HEK293 (cell line): ENCODE data around the gene PPID.

Experiments used
- CTCF ChIA-PET: fragments of 350-600 bp; formaldehyde crosslinking; extraction: SDS; loops from one replicate; lab custom pipeline; 2021; ENCODE audit warnings: antibody characterized with exemption; lab: Yijun Ruan, JAX
- POLR2A ChIA-PET: fragments of 300-600 bp; formaldehyde crosslinking; extraction: SDS; loops from one replicate; lab custom pipeline; 2020; ENCODE audit warnings: antibody characterized with exemption, inconsistent platforms; lab: Yijun Ruan, JAX
- H3K27ac ChIP-seq: fragments of 200-500 bp; sonication (Bioruptor generic); 2 replicates; pipeline ENCODE4 v1.5.1; 2014; ENCODE audit warnings: low read depth, low read length, control low read depth, inconsistent platforms; ENCODE audit errors: extremely low read depth
- H3K36me3 ChIP-seq, 2 experiments: fragments of 200-500 bp in 1 of 2; sonication (Bioruptor generic) in 1 of 2; 1 replicate in 1 of 2; 2 replicates in 1 of 2; pipeline ENCODE4 v1.5.1; 2014 to 2017; ENCODE audit warnings: inconsistent platforms in 2 of 2, low read length in 2 of 2; ENCODE audit not compliant: control insufficient read depth in 2 of 2, insufficient read depth in 1 of 2
- H3K4me1 ChIP-seq: fragments of 200-500 bp; sonication (Bioruptor generic); 2 replicates; pipeline ENCODE4 v1.5.1; 2014; ENCODE audit warnings: mild to moderate bottlenecking, low read length, inconsistent platforms; ENCODE audit not compliant: control insufficient read depth, insufficient read depth
- H3K4me3 ChIP-seq: 2 replicates; pipeline ENCODE4 v1.5.1; 2011; ENCODE audit warnings: low read depth, mild to moderate bottlenecking, control low read depth, low read length, moderate library complexity
- H3K9me3 ChIP-seq: fragments of 200-500 bp; sonication (Bioruptor generic); 2 replicates; pipeline ENCODE4 v1.5.1; 2014; ENCODE audit warnings: low read depth, low read length, inconsistent platforms; ENCODE audit not compliant: control insufficient read depth, insufficient read depth
- KLF17 ChIP-seq: fragments of 450-650 bp; formaldehyde crosslinking; IDR thresholded peaks from 2 replicates; pipeline ENCODE4 v1.5.1; 2016; ENCODE audit warnings: missing biosample characterization, missing genetic modification characterization
- KLF7 ChIP-seq: fragments of 450-650 bp; formaldehyde crosslinking; IDR thresholded peaks from 2 replicates; pipeline ENCODE4 v1.5.1; 2016; ENCODE audit warnings: missing biosample characterization, missing genetic modification characterization, borderline replicate concordance
- YY1 ChIP-seq: fragments of 450-650 bp; formaldehyde crosslinking; IDR thresholded peaks from 2 replicates; pipeline ENCODE4 v1.5.1; 2018; ENCODE audit warnings: missing biosample characterization, missing genetic modification characterization
- ZBTB1 ChIP-seq: fragments of 450-650 bp; formaldehyde crosslinking; IDR thresholded peaks from 2 replicates; pipeline ENCODE4 v1.5.1; 2016; ENCODE audit warnings: missing biosample characterization, missing genetic modification characterization
- ZFHX2 ChIP-seq: fragments of 450-650 bp; formaldehyde crosslinking; conservative IDR thresholded peaks from 2 replicates; pipeline ENCODE4 v1.5.1; 2016; ENCODE audit warnings: missing biosample characterization, missing genetic modification characterization
- ZNF184 ChIP-seq: fragments of 450-650 bp; IDR thresholded peaks from 2 replicates; pipeline ENCODE4 v1.5.1; 2018; ENCODE audit warnings: missing biosample characterization, mild to moderate bottlenecking, missing genetic modification characterization
- ZNF2 ChIP-seq: fragments of 450-650 bp; formaldehyde crosslinking; IDR thresholded peaks from 2 replicates; pipeline ENCODE4 v1.5.1; 2016; ENCODE audit warnings: missing biosample characterization, missing genetic modification characterization
- ZNF23 ChIP-seq: fragments of 450-650 bp; formaldehyde crosslinking; IDR thresholded peaks from 2 replicates; pipeline ENCODE4 v1.5.1; 2016; ENCODE audit warnings: missing biosample characterization, missing genetic modification characterization, borderline replicate concordance
- ZNF24 ChIP-seq: fragments of 450-650 bp; formaldehyde crosslinking; IDR thresholded peaks from 2 replicates; pipeline ENCODE4 v1.5.1; 2016; ENCODE audit warnings: missing biosample characterization, missing genetic modification characterization
- ZNF280D ChIP-seq: fragments of 450-650 bp; formaldehyde crosslinking; IDR thresholded peaks from 2 replicates; pipeline ENCODE4 v1.5.1; 2016; ENCODE audit warnings: missing biosample characterization, missing genetic modification characterization
- ZNF391 ChIP-seq: fragments of 450-650 bp; formaldehyde crosslinking; IDR thresholded peaks from 2 replicates; pipeline ENCODE4 v1.5.1; 2016; ENCODE audit warnings: low read depth, missing biosample characterization, missing genetic modification characterization, borderline replicate concordance
- ZNF423 ChIP-seq: fragments of 450-650 bp; formaldehyde crosslinking; IDR thresholded peaks from 2 replicates; pipeline ENCODE4 v1.5.1; 2016; ENCODE audit warnings: missing biosample characterization, missing genetic modification characterization
- ZNF549 ChIP-seq: fragments of 450-650 bp; IDR thresholded peaks from 2 replicates; pipeline ENCODE4 v1.5.1; 2018; ENCODE audit warnings: missing biosample characterization, missing genetic modification characterization, mild to moderate bottlenecking, inconsistent platforms, moderate library complexity
- ZNF785 ChIP-seq: fragments of 450-650 bp; formaldehyde crosslinking; IDR thresholded peaks from 2 replicates; pipeline ENCODE4 v1.5.1; 2016; ENCODE audit warnings: missing biosample characterization, missing genetic modification characterization
- ZSCAN18 ChIP-seq: fragments of 450-650 bp; formaldehyde crosslinking; IDR thresholded peaks from 2 replicates; pipeline ENCODE4 v1.5.1; 2016; ENCODE audit warnings: missing biosample characterization, missing genetic modification characterization
- TF ChIP-seq, protein P1 (sequence below): fragments of 450-650 bp; formaldehyde crosslinking; IDR thresholded peaks from 2 replicates; pipeline ENCODE4 v1.5.1; 2016; ENCODE audit warnings: missing biosample characterization, missing genetic modification characterization
- TF ChIP-seq, protein P2 (sequence below): fragments of 450-650 bp; formaldehyde crosslinking; IDR thresholded peaks from 2 replicates; pipeline ENCODE4 v1.5.1; 2016; ENCODE audit warnings: missing biosample characterization, missing genetic modification characterization

The PPID gene

GRCh38 chr4:158681629-158682028 is 41.6 kb downstream of the PPID start:
- Histone ChIP-seq H3K4me1 (no peaks in the 10 kb centered on the region), H3K36me3 (peaks cover 0 to 8% of the 10 kb centered on the region in 2 experiments; a peak in 1 of 3 replicates)
- POLR2A ChIA-PET: interaction anchor here (1.3 kb wide), 1 partner anchor 11 kb away, joined by 3 read pairs; no protein-coding TSS in a partner anchor
- TF ChIP-seq ZNF2 (tag by site-specific recombination) (no peak), ZNF391 (tag by site-specific recombination) (no peak), ZNF24 (tag by site-specific recombination) (no peak), ZNF549 (no peak), ZFHX2 (tag by site-specific recombination) (no peak), ZNF280D (tag by site-specific recombination) (no peak), KLF7 (tag by site-specific recombination) (no peak), ZSCAN18 (tag by site-specific recombination) (no peak), ZNF423 (no peak), ZBTB1 (tag by site-specific recombination) (no peak), KLF17 (tag by site-specific recombination) (no peak), ZNF184 (tag by site-specific recombination) (no peak), ZNF23 (tag by site-specific recombination) (no peak), YY1 (tag by site-specific recombination) (no peak), ZNF785 (tag by site-specific recombination) (no peak)
- TF ChIP-seq, protein P1, sequence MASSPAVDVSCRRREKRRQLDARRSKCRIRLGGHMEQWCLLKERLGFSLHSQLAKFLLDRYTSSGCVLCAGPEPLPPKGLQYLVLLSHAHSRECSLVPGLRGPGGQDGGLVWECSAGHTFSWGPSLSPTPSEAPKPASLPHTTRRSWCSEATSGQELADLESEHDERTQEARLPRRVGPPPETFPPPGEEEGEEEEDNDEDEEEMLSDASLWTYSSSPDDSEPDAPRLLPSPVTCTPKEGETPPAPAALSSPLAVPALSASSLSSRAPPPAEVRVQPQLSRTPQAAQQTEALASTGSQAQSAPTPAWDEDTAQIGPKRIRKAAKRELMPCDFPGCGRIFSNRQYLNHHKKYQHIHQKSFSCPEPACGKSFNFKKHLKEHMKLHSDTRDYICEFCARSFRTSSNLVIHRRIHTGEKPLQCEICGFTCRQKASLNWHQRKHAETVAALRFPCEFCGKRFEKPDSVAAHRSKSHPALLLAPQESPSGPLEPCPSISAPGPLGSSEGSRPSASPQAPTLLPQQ (tag by site-specific recombination): no peak
- TF ChIP-seq, protein P2, sequence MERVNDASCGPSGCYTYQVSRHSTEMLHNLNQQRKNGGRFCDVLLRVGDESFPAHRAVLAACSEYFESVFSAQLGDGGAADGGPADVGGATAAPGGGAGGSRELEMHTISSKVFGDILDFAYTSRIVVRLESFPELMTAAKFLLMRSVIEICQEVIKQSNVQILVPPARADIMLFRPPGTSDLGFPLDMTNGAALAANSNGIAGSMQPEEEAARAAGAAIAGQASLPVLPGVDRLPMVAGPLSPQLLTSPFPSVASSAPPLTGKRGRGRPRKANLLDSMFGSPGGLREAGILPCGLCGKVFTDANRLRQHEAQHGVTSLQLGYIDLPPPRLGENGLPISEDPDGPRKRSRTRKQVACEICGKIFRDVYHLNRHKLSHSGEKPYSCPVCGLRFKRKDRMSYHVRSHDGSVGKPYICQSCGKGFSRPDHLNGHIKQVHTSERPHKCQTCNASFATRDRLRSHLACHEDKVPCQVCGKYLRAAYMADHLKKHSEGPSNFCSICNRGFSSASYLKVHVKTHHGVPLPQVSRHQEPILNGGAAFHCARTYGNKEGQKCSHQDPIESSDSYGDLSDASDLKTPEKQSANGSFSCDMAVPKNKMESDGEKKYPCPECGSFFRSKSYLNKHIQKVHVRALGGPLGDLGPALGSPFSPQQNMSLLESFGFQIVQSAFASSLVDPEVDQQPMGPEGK: no peak
- TF ChIP-seq, all 188 proteins: peak for 0
- CTCF ChIA-PET: interaction anchor here (0.6 kb wide), 1 partner anchor 425 kb away, joined by 3 read pairs; no protein-coding TSS in a partner anchor
- H3K4me3 ChIP-seq: no peak overlapping the region
- no peak overlapping the region for H3K27ac ChIP-seq
- no peaks in the 10 kb centered on the region for H3K9me3 ChIP-seq
